OCI-LY1 (cell line): ENCODE data around the gene USP34.

Experiments
- EZH2 ChIP-seq: fragments of 200-600 bp; sonication (generic), shearing (Covaris generic); IDR thresholded peaks from 2 replicates; pipeline ENCODE4 v1.8.0; 2017; ENCODE audit warnings: borderline replicate concordance, mixed run types, mild to moderate bottlenecking, antibody characterized with exemption, low read length, moderate library complexity, mixed read lengths
- TF ChIP-seq, protein P1 (sequence below): fragments of 200-600 bp; sonication (generic), shearing (Covaris generic); IDR thresholded peaks from 2 replicates; pipeline ENCODE4 v1.5.1; 2017; ENCODE audit warnings: mild to moderate bottlenecking, antibody characterized with exemption, low read length, moderate library complexity, mixed read lengths

DNA sequence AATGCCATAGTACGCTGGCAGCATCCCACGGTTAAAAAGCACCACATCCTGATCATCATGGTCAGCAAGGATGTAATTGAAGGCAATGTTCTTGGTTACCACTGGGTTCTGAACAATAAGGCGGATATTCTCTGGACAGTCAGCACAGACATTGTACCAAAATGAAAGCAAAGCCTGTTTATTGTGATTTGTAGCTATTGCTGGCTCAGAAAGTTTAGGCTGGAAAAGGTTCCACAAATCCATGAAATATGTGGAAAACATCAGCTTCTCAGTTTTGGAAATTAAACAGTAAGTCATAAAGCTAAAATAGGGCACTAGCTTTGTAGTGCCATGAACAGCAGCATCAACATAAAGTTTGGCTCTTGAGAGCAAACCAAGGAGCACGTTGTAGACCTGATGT lies 256.7 kb downstream of the USP34 start:
- TF ChIP-seq, protein P1, sequence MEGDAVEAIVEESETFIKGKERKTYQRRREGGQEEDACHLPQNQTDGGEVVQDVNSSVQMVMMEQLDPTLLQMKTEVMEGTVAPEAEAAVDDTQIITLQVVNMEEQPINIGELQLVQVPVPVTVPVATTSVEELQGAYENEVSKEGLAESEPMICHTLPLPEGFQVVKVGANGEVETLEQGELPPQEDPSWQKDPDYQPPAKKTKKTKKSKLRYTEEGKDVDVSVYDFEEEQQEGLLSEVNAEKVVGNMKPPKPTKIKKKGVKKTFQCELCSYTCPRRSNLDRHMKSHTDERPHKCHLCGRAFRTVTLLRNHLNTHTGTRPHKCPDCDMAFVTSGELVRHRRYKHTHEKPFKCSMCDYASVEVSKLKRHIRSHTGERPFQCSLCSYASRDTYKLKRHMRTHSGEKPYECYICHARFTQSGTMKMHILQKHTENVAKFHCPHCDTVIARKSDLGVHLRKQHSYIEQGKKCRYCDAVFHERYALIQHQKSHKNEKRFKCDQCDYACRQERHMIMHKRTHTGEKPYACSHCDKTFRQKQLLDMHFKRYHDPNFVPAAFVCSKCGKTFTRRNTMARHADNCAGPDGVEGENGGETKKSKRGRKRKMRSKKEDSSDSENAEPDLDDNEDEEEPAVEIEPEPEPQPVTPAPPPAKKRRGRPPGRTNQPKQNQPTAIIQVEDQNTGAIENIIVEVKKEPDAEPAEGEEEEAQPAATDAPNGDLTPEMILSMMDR, result no peak
- no peak for TF ChIP-seq EZH2
